ENCODE data around the gene HSP90B1. TPM values are rescaled to one million over a fixed set of nuclear protein-coding genes. Genes with fewer than 3 reads are reported as not detected.

The HSP90B1 gene
- total and polyA plus RNA-seq, 10 of the 15 experiments (the other 5 are each of a cell fraction or from before 2014, with no cell fraction given), result 254 to 968 (median 560) TPM

GRCh38 chr12:103912069-103912468, 18.1 kb upstream of the HSP90B1 start:
- no peaks in the 10 kb centered on the region for H3K27me3 ChIP-seq (replicated peaks in 1 of 2; ENCODE audit: control insufficient read depth in 2 of 2, insufficient read depth in 2 of 2, low read length in 1 of 2)
- H3K36me3 ChIP-seq (ENCODE audit: control insufficient read depth in 2 of 2, insufficient read depth in 2 of 2, low read length in 1 of 2), result no peaks in the 10 kb centered on the region
- DNase-seq (ENCODE audit: low read depth, low spot score) (no peak), ATAC-seq (no peak), FAIRE-seq (no peak)
- H3K4me3 ChIP-seq, result no peak overlapping the region
- SMC1A ChIA-PET (ENCODE audit: uncharacterized antibody, unreplicated experiment), result interaction anchor here (0.9 to 2.0 kb wide), 2 partner anchors 20 to 54 kb away, joined by 3 to 4 read pairs; no protein-coding TSS in a partner anchor
- H3K9me3 ChIP-seq (replicated peaks; ENCODE audit: control insufficient read depth, insufficient read depth, low read length), result no peaks in the 10 kb centered on the region
- BruUV-seq (replicated peaks), result no TSS peak
- peaks cover 5% of the 10 kb centered on the region; the same call in 1 of the 2 replicates for H3K4me1 ChIP-seq (ENCODE audit: control insufficient read depth, insufficient read depth, low read length)
- WGBS (ENCODE audit: insufficient coverage, insufficient replicate concordance, low lambda C conversion rate, missing lambda C conversion rate), result 29% methylated on average over 1 of the region's 1 CpG
- H3K27ac ChIP-seq (ENCODE audit: control insufficient read depth, insufficient read depth), result no peak overlapping the region
- intact Hi-C loops (cut with micrococcal nuclease; ENCODE audit: unreplicated experiment) (no loop called here), in situ Hi-C loops (cut with MboI) (no loop called here)
- no peak overlapping the region for H3K4me2 ChIP-seq (ENCODE audit: control insufficient read depth, insufficient read depth)
- H3K9ac ChIP-seq (ENCODE audit: control insufficient read depth, insufficient read depth, low read length), result no peak overlapping the region
- RAD21 ChIA-PET (ENCODE audit: unreplicated experiment), result interaction anchor here (1.1 to 1.2 kb wide), 2 partner anchors 27 to 28 kb away, joined by 3 read pairs; no protein-coding TSS in a partner anchor
- no peaks in the 10 kb centered on the region for H4K20me1 ChIP-seq (ENCODE audit: control insufficient read depth, insufficient read depth)
- POLR2A ChIA-PET, result interaction anchor here (0.6 kb wide), 1 partner anchor 29 kb away, joined by 9 read pairs; no protein-coding TSS in a partner anchor
- no peak overlapping the region for H2AFZ ChIP-seq (ENCODE audit: control insufficient read depth, low read depth, low read length)
- no peaks in the 10 kb centered on the region for H3K79me2 ChIP-seq (ENCODE audit: control insufficient read depth, insufficient read depth, low read length)
- CTCF ChIA-PET, result interaction anchor here (1.3 to 2.1 kb wide), 4 partner anchors 9 to 32 kb away, joined by 3 to 10 read pairs (median 6); no protein-coding TSS in a partner anchor
- no peak for TF ChIP-seq ZNF274 (IDR thresholded peaks at IDR 0.05; ENCODE audit: insufficient read depth, insufficient read length)
- no peak for TF ChIP-seq BRCA1 (IDR thresholded peaks at IDR 0.05; ENCODE audit: low read depth, low read length)
- TF ChIP-seq SRF (IDR thresholded peaks at IDR 0.05; ENCODE audit: low read depth in 2 of 2, low read length in 2 of 2), result no peak
- TF ChIP-seq MYB (IDR thresholded peaks at IDR 0.05; ENCODE audit: borderline replicate concordance, low read depth, low read length), result no peak
- TF ChIP-seq MTA2 (IDR thresholded peaks at IDR 0.05; ENCODE audit: low read depth), result no peak
- no peak for TF ChIP-seq FOXM1 (IDR thresholded peaks at IDR 0.05; ENCODE audit: low read depth, low read length)
- no peak for TF ChIP-seq POLR2AphosphoS2 (IDR thresholded peaks at IDR 0.05; ENCODE audit: low read depth, low read length)
- TF ChIP-seq YBX1 (IDR thresholded peaks at IDR 0.05), result no peak
- no peak for TF ChIP-seq REST (IDR thresholded peaks at IDR 0.05; ENCODE audit: low read depth, low read length)
- no peak for TF ChIP-seq CBFB (IDR thresholded peaks at IDR 0.05; ENCODE audit: low read depth)
- TF ChIP-seq, protein P1, sequence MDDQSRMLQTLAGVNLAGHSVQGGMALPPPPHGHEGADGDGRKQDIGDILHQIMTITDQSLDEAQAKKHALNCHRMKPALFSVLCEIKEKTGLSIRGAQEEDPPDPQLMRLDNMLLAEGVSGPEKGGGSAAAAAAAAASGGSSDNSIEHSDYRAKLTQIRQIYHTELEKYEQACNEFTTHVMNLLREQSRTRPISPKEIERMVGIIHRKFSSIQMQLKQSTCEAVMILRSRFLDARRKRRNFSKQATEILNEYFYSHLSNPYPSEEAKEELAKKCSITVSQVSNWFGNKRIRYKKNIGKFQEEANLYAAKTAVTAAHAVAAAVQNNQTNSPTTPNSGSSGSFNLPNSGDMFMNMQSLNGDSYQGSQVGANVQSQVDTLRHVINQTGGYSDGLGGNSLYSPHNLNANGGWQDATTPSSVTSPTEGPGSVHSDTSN (IDR thresholded peaks at IDR 0.05; ENCODE audit: insufficient replicate concordance, low read depth, low read length), result no peak
- no peak for TF ChIP-seq RCOR1 (conservative IDR thresholded peaks at IDR 0.05; ENCODE audit: low read depth, low read length)
- TF ChIP-seq MEF2B (IDR thresholded peaks at IDR 0.05; ENCODE audit: partially characterized antibody, poor library complexity, severe bottlenecking), result no peak
- no peak for TF ChIP-seq IRF4 (IDR thresholded peaks at IDR 0.05; ENCODE audit: low read depth, low read length)
- TF ChIP-seq ZNF384 (IDR thresholded peaks at IDR 0.05; ENCODE audit: borderline replicate concordance, low read depth, low read length), result no peak
- TF ChIP-seq MAX (IDR thresholded peaks at IDR 0.05; ENCODE audit: low read depth, low read length), result no peak
- no peak for TF ChIP-seq GATAD2B (conservative IDR thresholded peaks at IDR 0.05; ENCODE audit: low read depth)
